ENCODE results near the gene LCN15. TPM values are rescaled to one million over a fixed set of nuclear protein-coding genes. Genes with fewer than 3 reads are reported as not detected.

Gene LCN15
- total and polyA plus RNA-seq, 10 of the 15 experiments (the other 5 are each of a cell fraction or from before 2014, with no cell fraction given) = 0.37 to 0.50 TPM; not detected in 8

DNA sequence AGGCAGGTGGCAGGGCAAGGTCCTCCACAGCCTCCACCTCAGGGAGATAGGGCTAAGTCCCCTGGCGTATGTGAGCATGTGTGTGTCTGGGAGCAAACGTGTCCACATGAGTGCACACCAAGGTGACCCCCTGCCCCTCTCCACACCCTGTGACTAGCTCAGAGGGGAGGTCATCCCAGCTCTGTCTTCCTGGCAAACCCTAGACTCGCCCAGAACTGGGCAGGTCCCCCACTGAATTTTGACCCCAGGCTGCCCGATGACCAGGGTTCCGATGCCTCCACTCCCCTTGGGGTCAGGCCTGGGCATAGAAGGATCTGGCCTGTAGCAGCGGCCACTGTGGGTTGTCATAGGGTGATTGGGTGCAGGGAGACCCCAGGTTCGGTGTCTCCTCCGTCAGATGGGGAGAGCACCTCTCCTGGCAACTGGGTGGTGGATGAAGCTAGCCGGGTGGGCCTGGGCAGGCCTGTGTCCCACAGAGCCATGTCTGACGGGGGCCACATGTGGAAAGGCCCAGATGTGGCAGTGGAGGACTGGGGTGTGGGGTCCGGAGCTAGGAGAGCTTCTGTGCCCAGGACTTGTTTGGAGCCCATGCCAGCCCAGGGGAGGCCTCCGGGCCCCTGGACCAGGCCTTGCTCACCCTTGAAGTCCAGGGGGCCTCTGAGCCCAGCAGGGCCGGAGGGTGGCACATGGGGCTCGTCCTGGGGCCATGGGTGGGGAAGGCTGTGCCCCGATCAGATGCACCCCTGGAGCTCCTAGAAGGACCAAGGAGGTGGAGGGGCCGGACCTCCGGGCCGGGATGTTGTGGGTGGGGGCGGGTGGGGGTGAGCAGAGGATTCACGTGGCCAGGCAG lies 45.7 kb downstream of the LCN15 start:
- FAIRE-seq = no peak
- POLR2A ChIA-PET = interaction anchor here (0.5 kb wide), 1 partner anchor 549 kb away, joined by 3 read pairs; no protein-coding TSS in a partner anchor

More for the DNA sequence above, 45.7 kb downstream of the LCN15 start:
- CTCF ChIA-PET = no interaction called here
- Histone ChIP-seq H3K4me1 (ENCODE audit: control insufficient read depth, insufficient read depth, low read length) (no peaks in the 10 kb centered on the region), H4K20me1 (ENCODE audit: control insufficient read depth, insufficient read depth) (no peaks in the 10 kb centered on the region), H3K9ac (ENCODE audit: control insufficient read depth, insufficient read depth, low read length) (no peak overlapping the region), H3K9me3 (replicated peaks; ENCODE audit: control insufficient read depth, insufficient read depth, low read length) (no peaks in the 10 kb centered on the region), H3K27me3 (replicated peaks in 1 of 2; ENCODE audit: control insufficient read depth in 2 of 2, insufficient read depth in 2 of 2, low read length in 1 of 2) (peaks cover 0 to 2% of the 10 kb centered on the region in 2 experiments; a peak in 3 of 4 replicates), H3K4me2 (ENCODE audit: control insufficient read depth, insufficient read depth) (no peak overlapping the region), H2AFZ (ENCODE audit: control insufficient read depth, low read depth, low read length) (no peak overlapping the region), H3K36me3 (ENCODE audit: control insufficient read depth in 2 of 2, insufficient read depth in 2 of 2, low read length in 1 of 2) (peaks cover 1 to 11% of the 10 kb centered on the region in 2 experiments; a peak in 3 of 4 replicates), H3K27ac (ENCODE audit: control insufficient read depth, insufficient read depth) (no peak overlapping the region), H3K79me2 (ENCODE audit: control insufficient read depth, insufficient read depth, low read length) (no peaks in the 10 kb centered on the region), H3K4me3 (no peak overlapping the region)
- no TSS peak for BruUV-seq (replicated peaks)
- intact Hi-C loops (cut with micrococcal nuclease; ENCODE audit: unreplicated experiment) (no loop called here), in situ Hi-C loops (cut with MboI) (no loop called here)
- ATAC-seq (peak; percentile 6; the same call in 2 of the 3 replicates), DNase-seq (ENCODE audit: low read depth, low spot score) (no peak)
- SMC1A ChIA-PET (ENCODE audit: uncharacterized antibody, unreplicated experiment) = interaction anchor here (0.5 to 1.3 kb wide), 3 partner anchors 8 to 42 kb away, joined by 3 read pairs; no protein-coding TSS in a partner anchor
- WGBS (ENCODE audit: insufficient coverage, insufficient replicate concordance, low lambda C conversion rate, missing lambda C conversion rate) = 56% methylated on average over 12 of the region's 20 CpGs
- RAD21 ChIA-PET (ENCODE audit: unreplicated experiment) = no interaction called here
- TF ChIP-seq EGR1 (IDR thresholded peaks at IDR 0.05; ENCODE audit: borderline replicate concordance in 1 of 2, low read depth in 2 of 2, low read length in 2 of 2) (no peak), CEBPB (IDR thresholded peaks at IDR 0.05; ENCODE audit: borderline replicate concordance in 1 of 2, low read depth in 2 of 2, low read length in 2 of 2) (no peak), CBFB (IDR thresholded peaks at IDR 0.05; ENCODE audit: low read depth) (no peak), NFYB (IDR thresholded peaks at IDR 0.05; ENCODE audit: insufficient read depth, low read depth, low read length) (no peak), MAX (IDR thresholded peaks at IDR 0.05; ENCODE audit: low read depth, low read length) (no peak), ZBED1 (IDR thresholded peaks at IDR 0.05; ENCODE audit: borderline replicate concordance) (no peak), SMARCA5 (IDR thresholded peaks at IDR 0.05) (no peak), TCF7 (IDR thresholded peaks at IDR 0.05; ENCODE audit: borderline replicate concordance) (no peak), RBBP5 (conservative IDR thresholded peaks at IDR 0.05) (no peak), RELB (IDR thresholded peaks at IDR 0.05; ENCODE audit: low read depth) (no peak), JUND (IDR thresholded peaks at IDR 0.05; ENCODE audit: low read depth, low read length) (no peak), SIN3A (IDR thresholded peaks at IDR 0.05; ENCODE audit: low read depth, low read length) (no peak), PAX8 (IDR thresholded peaks at IDR 0.05) (no peak)
- TF ChIP-seq, protein P1, sequence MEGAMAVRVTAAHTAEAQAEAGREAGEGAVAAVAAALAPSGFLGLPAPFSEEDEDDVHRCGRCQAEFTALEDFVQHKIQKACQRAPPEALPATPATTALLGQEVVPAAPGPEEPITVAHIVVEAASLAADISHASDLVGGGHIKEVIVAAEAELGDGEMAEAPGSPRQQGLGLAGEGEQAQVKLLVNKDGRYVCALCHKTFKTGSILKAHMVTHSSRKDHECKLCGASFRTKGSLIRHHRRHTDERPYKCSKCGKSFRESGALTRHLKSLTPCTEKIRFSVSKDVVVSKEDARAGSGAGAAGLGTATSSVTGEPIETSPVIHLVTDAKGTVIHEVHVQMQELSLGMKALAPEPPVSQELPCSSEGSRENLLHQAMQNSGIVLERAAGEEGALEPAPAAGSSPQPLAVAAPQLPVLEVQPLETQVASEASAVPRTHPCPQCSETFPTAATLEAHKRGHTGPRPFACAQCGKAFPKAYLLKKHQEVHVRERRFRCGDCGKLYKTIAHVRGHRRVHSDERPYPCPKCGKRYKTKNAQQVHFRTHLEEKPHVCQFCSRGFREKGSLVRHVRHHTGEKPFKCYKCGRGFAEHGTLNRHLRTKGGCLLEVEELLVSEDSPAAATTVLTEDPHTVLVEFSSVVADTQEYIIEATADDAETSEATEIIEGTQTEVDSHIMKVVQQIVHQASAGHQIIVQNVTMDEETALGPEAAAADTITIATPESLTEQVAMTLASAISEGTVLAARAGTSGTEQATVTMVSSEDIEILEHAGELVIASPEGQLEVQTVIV (IDR thresholded peaks at IDR 0.05; ENCODE audit: borderline replicate concordance, partially characterized antibody) = no peak
